Camera-type eye (tissue), 1 donor: ENCODE results near the gene ERVW-1. TPM values are rescaled to one million over a fixed set of nuclear protein-coding genes. Genes with fewer than 3 reads are reported as not detected.

Experiments
- total RNA-seq: library from RNA; depleted of rRNA; stranded (reverse); fragments of >200 nt; gene quantifications from one replicate; pipeline ENCODE4 v1.2.3, GENCODE V29; 2014

Gene ERVW-1
- not detected for total RNA-seq

DNA sequence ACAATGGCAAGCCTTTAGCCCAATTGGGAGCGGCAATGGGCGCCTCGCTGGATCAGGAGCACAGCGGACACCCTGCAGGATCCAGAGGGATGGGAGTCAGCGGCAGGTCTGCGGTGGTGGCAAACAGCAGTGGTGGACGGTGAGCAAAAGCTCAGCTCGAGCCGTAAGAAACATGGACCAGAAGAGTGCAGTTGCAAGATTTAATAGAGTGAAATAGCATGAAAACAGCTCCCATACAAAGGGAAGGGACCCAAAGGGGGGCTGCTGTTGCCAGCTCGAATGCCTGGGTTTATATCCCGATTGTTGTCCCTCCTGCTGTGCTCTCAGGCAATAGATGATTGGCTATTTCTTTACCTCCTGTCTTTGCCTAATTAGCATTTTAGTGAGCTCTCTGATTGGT is at the start of gene ERVW-1:
Gene ERVW-1 (minus strand): TSS at position 266 of the 400 bp plus-strand sequence. CDS start 7,565 bp downstream, outside the sequence.

DNA sequence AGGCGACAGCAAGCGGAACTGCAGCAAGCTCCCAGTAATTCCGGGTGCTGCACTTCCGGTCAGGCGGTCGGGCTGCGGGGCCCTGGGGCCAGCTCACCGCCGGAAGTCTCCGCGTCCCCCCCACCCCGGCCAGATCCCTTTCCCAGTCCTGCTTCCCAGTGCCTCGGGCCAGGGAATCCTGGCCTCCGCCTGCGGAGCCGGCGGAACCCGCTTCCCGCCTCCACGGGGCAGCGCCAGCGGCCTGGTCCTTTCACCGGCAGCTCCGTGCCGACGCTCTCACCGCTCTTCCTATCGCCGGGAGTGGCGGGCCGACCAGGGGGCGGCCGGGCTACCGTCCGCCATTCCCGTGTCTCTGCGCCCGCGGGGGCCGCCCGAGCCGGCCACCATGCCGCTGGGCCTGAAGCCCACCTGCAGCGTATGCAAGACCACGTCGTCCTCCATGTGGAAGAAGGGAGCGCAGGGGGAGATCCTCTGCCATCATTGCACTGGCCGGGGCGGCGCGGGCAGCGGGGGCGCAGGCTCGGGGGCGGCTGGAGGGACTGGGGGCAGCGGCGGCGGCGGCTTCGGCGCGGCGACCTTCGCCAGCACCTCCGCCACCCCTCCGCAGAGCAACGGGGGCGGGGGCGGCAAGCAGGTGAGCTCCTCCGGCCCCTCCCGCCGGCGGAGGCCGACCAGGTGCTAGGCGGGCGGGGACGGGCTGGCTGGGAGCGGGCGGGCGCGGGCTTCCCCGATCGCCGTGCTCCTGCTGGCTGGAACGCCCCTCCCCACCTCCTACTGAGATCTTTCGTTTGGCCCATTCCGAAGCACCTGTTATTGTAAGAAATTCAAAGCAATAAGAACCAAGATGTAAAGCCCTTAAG is 30.2 kb downstream of the ERVW-1 start, which contains the start of gene GATAD1:
Gene GATAD1 (plus strand): TSS at position 138 of the 860 bp plus-strand sequence. CDS start 248 bp downstream, at position 386.

Other genes with a start within 250 kb of the ERVW-1 start
- 137 TPM for gene KRIT1, start 232.0 kb downstream of the ERVW-1 start, total RNA-seq
- 63.7 TPM for gene ANKIB1, start 232.0 kb downstream of the ERVW-1 start, total RNA-seq
- 61.0 TPM for gene GATAD1, start 30.5 kb downstream of the ERVW-1 start, total RNA-seq
- gene PEX1, start 50.6 kb upstream of the ERVW-1 start, total RNA-seq = 53.4 TPM
- 33.0 TPM for gene RBM48, start 50.8 kb upstream of the ERVW-1 start, total RNA-seq
- gene FAM133B, start 112.4 kb upstream of the ERVW-1 start, total RNA-seq = 48.5 TPM